Vagina (tissue), 2 donors: ENCODE results near the gene KLHL33.

Experiments used
- CTCF ChIP-seq, 3 experiments: fragments of 450-650 bp in 2 of 3; fragments of 200-600 bp in 1 of 3; sonication (generic) in 1 of 3; IDR thresholded peaks; one replicate each; pipeline ENCODE4 v1.5.1; 2017 to 2019; ENCODE audit warnings: antibody characterized with exemption in 3 of 3, mild to moderate bottlenecking in 2 of 3, moderate library complexity in 2 of 3
- POLR2A ChIP-seq, 2 donors: fragments of 450-650 bp; IDR thresholded peaks; one replicate each; pipeline ENCODE4 v1.6.1; 2017; ENCODE audit warnings: antibody characterized with exemption in 2 of 2, mild to moderate bottlenecking in 2 of 2, moderate library complexity in 2 of 2
- POLR2AphosphoS5 ChIP-seq, 2 donors: sonication (generic); formaldehyde crosslinking; IDR thresholded peaks; one replicate each; pipeline ENCODE4 v1.9.0; 2017; ENCODE audit warnings: antibody characterized with exemption in 2 of 2, mild to moderate bottlenecking in 2 of 2, low read depth in 1 of 2; ENCODE audit not compliant: insufficient read depth in 1 of 2

DNA sequence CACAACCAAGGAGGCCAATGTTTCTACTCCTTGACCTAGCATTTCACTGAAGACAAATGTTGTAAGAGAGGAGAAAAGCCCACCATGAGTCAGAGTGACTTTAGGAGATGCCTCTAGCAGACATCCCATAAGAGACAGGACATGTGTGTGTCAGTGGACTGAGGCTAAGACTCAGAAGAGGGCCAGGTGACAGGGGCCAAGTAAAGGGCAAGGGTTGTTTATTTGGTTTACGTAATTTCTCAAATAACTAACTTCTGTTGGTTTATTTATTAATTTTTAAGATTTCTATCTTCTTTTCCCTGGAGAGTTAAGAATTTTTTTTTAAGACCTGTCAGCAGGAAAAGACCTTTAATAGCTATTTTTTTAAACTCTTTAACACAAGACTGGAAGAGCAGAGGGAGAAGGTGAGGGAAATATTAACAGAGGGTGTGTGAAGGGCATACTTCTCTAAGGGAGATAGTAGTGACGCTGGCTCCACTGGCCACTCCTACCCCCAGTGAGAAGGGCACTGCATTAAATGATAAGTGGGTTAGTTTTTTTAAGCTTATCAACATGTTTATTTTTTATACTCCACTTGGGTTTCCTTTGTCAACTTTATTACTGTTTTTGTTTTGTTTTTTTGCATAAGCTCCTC is 36.7 kb upstream of the KLHL33 start:
- TF ChIP-seq CTCF (IDR thresholded peaks at IDR 0.05), result no peak
- no peak for TF ChIP-seq POLR2A (IDR thresholded peaks at IDR 0.05)
- no peak for TF ChIP-seq POLR2AphosphoS5 (IDR thresholded peaks at IDR 0.05; ENCODE audit: insufficient read depth in 1 of 2, low read depth in 1 of 2)
